GM12878 (cell line): ENCODE measurements around the gene MISP3. TPM values are rescaled to one million over a fixed set of nuclear protein-coding genes. Genes with fewer than 3 reads are reported as not detected.
"Not testable (repeated sequence)": the region's sequence is repeated elsewhere in the genome, so short reads cannot be mapped to it uniquely, and the experiment has no call there.

ENCODE experiments used
- ATAC-seq: fragments of 200-7000 bp; cut with Tn5 transposase; 3 replicates; pipeline ENCODE4 v1.9.1; 2020; ENCODE audit warnings: mild to moderate bottlenecking, moderate library complexity
- BruUV-seq: library from RNA; stranded (reverse); fragments of 400-500 nt; replicated peaks from 2 replicates; lab custom pipeline; 2021; lab: Mats Ljungman, UMichigan
- CTCF ChIA-PET: fragments of 300-600 bp; sonication (Branson Sonifier 250); formaldehyde crosslinking; extraction: SDS; loops from one replicate; lab custom pipeline; 2021; ENCODE audit warnings: inconsistent platforms; lab: Yijun Ruan, JAX
- POLR2A ChIA-PET: fragments of 350-600 bp; formaldehyde crosslinking; extraction: SDS; loops from one replicate; lab custom pipeline; 2021; ENCODE audit warnings: inconsistent platforms; lab: Charles Lee
- RAD21 ChIA-PET: fragments of 300-600 bp; sonication (Branson Sonifier 250); formaldehyde crosslinking; loops from one replicate; lab custom pipeline; 2023; ENCODE audit warnings: antibody characterized with exemption; ENCODE audit not compliant: unreplicated experiment; lab: Charles Lee
- SMC1A ChIA-PET: fragments of 300-600 bp; sonication (Branson Sonifier 250); formaldehyde crosslinking; loops from one replicate; lab custom pipeline; 2023; ENCODE audit not compliant: unreplicated experiment, uncharacterized antibody; lab: Charles Lee
- DNase-seq: peaks from one replicate; pipeline ENCODE4 v3.0.0-alpha.2; 2011; ENCODE audit warnings: low read depth, low spot score
- FAIRE-seq: peaks from 3 replicates; lab custom pipeline; 2011; peaks lifted over from hg19 to GRCh38; lab: Jason Lieb, UNC
- H2AFZ ChIP-seq: 2 replicates; pipeline ENCODE4 v1.6.0; 2011; ENCODE audit warnings: low read depth, low read length, control low read depth; ENCODE audit not compliant: control insufficient read depth
- H3K27ac ChIP-seq: 2 replicates; pipeline ENCODE4 v1.5.1; 2011; ENCODE audit warnings: control low read depth; ENCODE audit not compliant: control insufficient read depth, insufficient read depth
- H3K27me3 ChIP-seq, 2 experiments: replicated peaks in 1 of 2; 2 replicates each; pipeline versions ENCODE4 v1.6.0 to v1.6.1; 2011; ENCODE audit warnings: low read length in 1 of 2; ENCODE audit not compliant: control insufficient read depth in 2 of 2, insufficient read depth in 2 of 2
- H3K36me3 ChIP-seq, 2 experiments: 2 replicates each; pipeline ENCODE4 v1.5.1; 2011; ENCODE audit warnings: low read length in 1 of 2; ENCODE audit not compliant: control insufficient read depth in 2 of 2, insufficient read depth in 2 of 2
- H3K4me1 ChIP-seq: 2 replicates; pipeline ENCODE4 v1.6.1; 2011; ENCODE audit warnings: mild to moderate bottlenecking, low read length, moderate library complexity, mixed read lengths; ENCODE audit not compliant: control insufficient read depth, insufficient read depth
- H3K4me2 ChIP-seq: 2 replicates; pipeline ENCODE4 v1.6.0; 2011; ENCODE audit warnings: control low read depth; ENCODE audit not compliant: control insufficient read depth, insufficient read depth
- H3K4me3 ChIP-seq: fragments of 200-600 bp; sonication (generic); 2 replicates; pipeline ENCODE4 v1.5.1; 2016
- H3K79me2 ChIP-seq: 2 replicates; pipeline ENCODE4 v1.6.0; 2011; ENCODE audit warnings: low read length; ENCODE audit not compliant: control insufficient read depth, insufficient read depth
- H3K9ac ChIP-seq: 2 replicates; pipeline ENCODE4 v1.8.0; 2011; ENCODE audit warnings: low read length, control low read depth, mixed read lengths; ENCODE audit not compliant: control insufficient read depth, insufficient read depth
- H3K9me3 ChIP-seq: replicated peaks from 3 replicates; pipeline ENCODE4 v1.5.1; 2011; ENCODE audit warnings: mild to moderate bottlenecking, low read length; ENCODE audit not compliant: control insufficient read depth, insufficient read depth
- H4K20me1 ChIP-seq: 2 replicates; pipeline ENCODE4 v1.6.0; 2011; ENCODE audit not compliant: control insufficient read depth, insufficient read depth
- CBFB ChIP-seq: IDR thresholded peaks from 2 replicates; pipeline ENCODE4 v1.6.1; 2016; ENCODE audit warnings: antibody characterized with exemption, low read depth
- KDM1A ChIP-seq: fragments of 200-600 bp; sonication (generic); IDR thresholded peaks from 2 replicates; pipeline ENCODE4 v1.6.1; 2016; ENCODE audit warnings: borderline replicate concordance
- NFXL1 ChIP-seq: fragments of 450-650 bp; IDR thresholded peaks from 2 replicates; pipeline ENCODE4 v1.6.1; 2017; ENCODE audit warnings: antibody characterized with exemption, mild to moderate bottlenecking, borderline replicate concordance
- SMARCA5 ChIP-seq: fragments of 450-650 bp; IDR thresholded peaks from 2 replicates; pipeline ENCODE4 v1.6.1; 2017; ENCODE audit warnings: mild to moderate bottlenecking
- ZNF217 ChIP-seq: fragments of 450-650 bp; IDR thresholded peaks from 2 replicates; pipeline ENCODE4 v1.6.1; 2017; ENCODE audit warnings: antibody characterized with exemption, mild to moderate bottlenecking
- WGBS: methylation state at CpG from one replicate; pipeline ENCODE4 v1.1.6; 2016; ENCODE audit warnings: low lambda C conversion rate; ENCODE audit not compliant: insufficient replicate concordance, insufficient coverage; ENCODE audit errors: missing lambda C conversion rate; 5-methylcytosine and 5-hydroxymethylcytosine counted together
- in situ Hi-C: fragments of 300-500 bp; cut with MboI; formaldehyde crosslinking; loops from 9 replicates; pipeline ENCODE4 v1.14.3; 2018; ENCODE audit warnings: mixed read lengths
- intact Hi-C: fragments of 100-400 bp; cut with micrococcal nuclease; formaldehyde crosslinking; loops from one replicate; pipeline ENCODE4 v1.14.2; 2022; ENCODE audit not compliant: unreplicated experiment
- polyA plus RNA-seq, 11 experiments: library from polyadenylated mRNA; depleted of rRNA in 4 of 11; unstranded in 6 of 11; stranded (reverse) in 5 of 11; fragments of >200 nt; fragmentation: Nextera tagmentation in 4 of 11; fragmentation: Illumina TruSeq in 1 of 11; extraction: Ambion mirVana in 4 of 11; extraction: Trizol in 1 of 11; gene quantifications; 1 replicate in 1 of 11; 2 replicates in 10 of 11; pipeline versions ENCODE4 v1.2.1 to v1.2.3, GENCODE V29; 2011 to 2016; ENCODE audit warnings: inconsistent platforms in 2 of 11, missing spikeins in 2 of 11, low read depth in 1 of 11
- total RNA-seq, 4 experiments: library from RNA; depleted of rRNA in 3 of 4; stranded (reverse); fragments of >200 nt in 3 of 4; fragmentation: Illumina TruSeq in 1 of 4; extraction: Trizol in 1 of 4; gene quantifications; 2 replicates each; pipeline versions ENCODE4 v1.2.1 to v1.2.3, GENCODE V29; 2013 to 2021

MISP3 gene
- total and polyA plus RNA-seq, 10 of the 15 experiments (the other 5 are each of a cell fraction or from before 2014, with no cell fraction given) = 0.07 to 1.4 (median 0.64) TPM

- in situ Hi-C loops (no loop called here), intact Hi-C loops (loop anchor here (5.0 to 10.0 kb wide), 2 partner anchors 49 to 82 kb away; partner anchors contain the start of gene DCAF15)
- H3K9ac ChIP-seq = no peak overlapping the region
- H2AFZ ChIP-seq = no peak overlapping the region
- H3K27me3 ChIP-seq = no peaks in the 10 kb centered on the region
- ATAC-seq (no peak), FAIRE-seq (no peak), DNase-seq (no peak)
- no peak overlapping the region for H3K27ac ChIP-seq
- POLR2A ChIA-PET = interaction anchor here (0.6 to 1.5 kb wide), 3 partner anchors 11 to 554 kb away, joined by 3 to 4 read pairs (median 3); no protein-coding TSS in a partner anchor
- peak overlapping the region; percentile 28 for H3K4me3 ChIP-seq
- H3K9me3 ChIP-seq = no peaks in the 10 kb centered on the region; the same call in 2 of the 3 replicates
- H3K4me2 ChIP-seq = peak overlapping the region; percentile 44; the same call in 1 of the 2 replicates
- no peaks in the 10 kb centered on the region for H4K20me1 ChIP-seq
- 100% methylated on average over 2 of the region's 2 CpGs for WGBS
- TF ChIP-seq ZNF217 (peak; percentile 77; the same call in 1 of the 2 replicates), KDM1A (no peak), SMARCA5 (peak; percentile 79; the same call in 1 of the 2 replicates), CBFB (no peak), NFXL1 (peak; percentile 79; the same call in 1 of the 2 replicates)
- TF ChIP-seq, all 136 proteins: peak for 3
- CTCF ChIA-PET = interaction anchor here (1.2 to 4.4 kb wide), 5 partner anchors 10 to 56 kb away, joined by 3 to 38 read pairs (median 11); partner anchors contain the start of genes MISP3 and RFX1
- SMC1A ChIA-PET = interaction anchor here (0.8 to 1.5 kb wide), 3 partner anchors 46 to 152 kb away, joined by 3 to 5 read pairs (median 3); no protein-coding TSS in a partner anchor
- RAD21 ChIA-PET = interaction anchor here (3.0 to 3.4 kb wide), 2 partner anchors 39 to 153 kb away, joined by 15 to 24 read pairs; partner anchors contain the start of gene MISP3
- BruUV-seq = TSS peak; percentile 83
- Histone ChIP-seq H3K36me3 (peaks cover 0 to 3% of the 10 kb centered on the region in 2 experiments; a peak in 1 of 4 replicates), H3K4me1 (peaks cover 8% of the 10 kb centered on the region), H3K79me2 (peaks cover 10% of the 10 kb centered on the region)
Observed at GRCh38 chr19:14033946-14034345, 38.6 kb upstream of the MISP3 start.

GRCh38 chr19:14035159-14035558 is 37.4 kb upstream of the MISP3 start:
- DNase-seq, H3K9me3 ChIP-seq, H3K4me2 ChIP-seq, FAIRE-seq, H2AFZ ChIP-seq, SMC1A ChIA-PET, H3K27me3 ChIP-seq, H3K4me3 ChIP-seq, ATAC-seq, H3K27ac ChIP-seq, in situ Hi-C loops, BruUV-seq, H3K4me1 ChIP-seq, H4K20me1 ChIP-seq, H3K36me3 ChIP-seq, H3K79me2 ChIP-seq, H3K9ac ChIP-seq: not testable (repeated sequence)
- ChIA-PET POLR2A (interaction anchor here (0.6 kb wide), 2 partner anchors 163 to 261 kb away, joined by 3 to 5 read pairs; partner anchors contain the start of gene C19orf53), CTCF (interaction anchor here (1.2 to 1.8 kb wide), 2 partner anchors 13 to 156 kb away, joined by 3 to 6 read pairs; no protein-coding TSS in a partner anchor), RAD21 (interaction anchor here (1.2 kb wide), 1 partner anchor 24 kb away, joined by 5 read pairs; no protein-coding TSS in a partner anchor)
- intact Hi-C loops = loop anchor here (10.0 kb wide), 1 partner anchor 50 kb away; no protein-coding TSS in a partner anchor
- WGBS = 99% methylated on average over 12 of the region's 12 CpGs
